AG09309 (cell line): Measurements from ENCODE around the gene BANF1.

Experiments used
- DNase-seq: peaks from one replicate; pipeline ENCODE4 v3.0.0-alpha.2; 2010; ENCODE audit warnings: low read depth
- H3K4me3 ChIP-seq: 2 replicates; pipeline ENCODE4 v1.5.1; 2011; ENCODE audit warnings: mild to moderate bottlenecking, low read depth, low read length, moderate library complexity; ENCODE audit not compliant: control insufficient read depth
- CTCF ChIP-seq: IDR thresholded peaks from 2 replicates; pipeline ENCODE4 v1.5.1; 2011; ENCODE audit warnings: mild to moderate bottlenecking, low read depth, low read length, inconsistent platforms; ENCODE audit not compliant: insufficient read depth, control insufficient read depth; ENCODE audit errors: missing control alignments

BANF1 gene

DNA sequence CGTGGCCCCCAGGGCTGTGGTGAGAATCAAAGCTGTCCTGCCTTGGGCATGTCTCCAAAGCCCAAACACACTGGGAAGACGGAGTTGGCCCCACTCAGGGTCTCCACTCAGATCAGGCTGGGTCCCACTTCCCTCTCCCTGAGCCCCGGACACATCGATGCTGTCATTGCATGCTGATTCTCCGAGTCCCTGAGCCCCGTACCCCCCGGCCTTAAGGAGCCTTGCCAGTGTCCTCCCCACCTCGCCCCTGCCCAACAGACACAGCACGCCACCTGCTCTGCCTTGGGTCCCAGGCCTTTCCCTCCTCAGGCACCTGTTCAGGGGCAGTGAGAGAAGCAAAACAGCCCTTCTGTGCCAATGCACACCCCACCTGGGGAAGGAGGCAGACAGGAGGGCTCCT is 15.0 kb upstream of the BANF1 start:
- DNase-seq: no peak
- no peak overlapping the region for H3K4me3 ChIP-seq
- no peak for TF ChIP-seq CTCF

GRCh38 chr11:65988791-65989592 is 13.3 kb upstream of the BANF1 start:
- peak; percentile 92 for TF ChIP-seq CTCF
- no peak overlapping the region for H3K4me3 ChIP-seq
- DNase-seq: peak; percentile 84

- no peak for TF ChIP-seq CTCF
- no peak overlapping the region for H3K4me3 ChIP-seq
- no peak for DNase-seq
These were observed 10.2 kb upstream of the BANF1 start for GRCh38 chr11:65992056-65992455.

DNA sequence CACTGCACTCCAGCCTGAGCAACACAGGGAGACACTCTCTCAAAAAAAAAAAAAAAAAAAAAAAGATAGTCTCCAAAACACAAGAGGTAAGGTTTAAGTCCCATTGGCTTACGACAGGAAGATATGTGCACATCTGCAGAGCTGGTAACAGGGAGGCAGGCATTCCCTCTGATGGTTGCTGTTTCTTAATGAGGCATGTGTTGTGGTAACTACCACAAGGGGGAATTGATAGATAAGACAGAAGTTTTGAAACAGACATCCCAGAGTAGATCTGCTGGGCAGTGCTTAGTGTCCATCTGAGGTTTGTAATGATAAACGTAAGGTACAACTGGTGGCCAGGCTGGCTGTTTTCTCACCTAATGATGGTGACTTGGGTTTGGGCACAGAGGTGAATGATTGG is 5.0 kb upstream of the BANF1 start:
- no peak overlapping the region for H3K4me3 ChIP-seq
- no peak for TF ChIP-seq CTCF
- no peak for DNase-seq

DNA sequence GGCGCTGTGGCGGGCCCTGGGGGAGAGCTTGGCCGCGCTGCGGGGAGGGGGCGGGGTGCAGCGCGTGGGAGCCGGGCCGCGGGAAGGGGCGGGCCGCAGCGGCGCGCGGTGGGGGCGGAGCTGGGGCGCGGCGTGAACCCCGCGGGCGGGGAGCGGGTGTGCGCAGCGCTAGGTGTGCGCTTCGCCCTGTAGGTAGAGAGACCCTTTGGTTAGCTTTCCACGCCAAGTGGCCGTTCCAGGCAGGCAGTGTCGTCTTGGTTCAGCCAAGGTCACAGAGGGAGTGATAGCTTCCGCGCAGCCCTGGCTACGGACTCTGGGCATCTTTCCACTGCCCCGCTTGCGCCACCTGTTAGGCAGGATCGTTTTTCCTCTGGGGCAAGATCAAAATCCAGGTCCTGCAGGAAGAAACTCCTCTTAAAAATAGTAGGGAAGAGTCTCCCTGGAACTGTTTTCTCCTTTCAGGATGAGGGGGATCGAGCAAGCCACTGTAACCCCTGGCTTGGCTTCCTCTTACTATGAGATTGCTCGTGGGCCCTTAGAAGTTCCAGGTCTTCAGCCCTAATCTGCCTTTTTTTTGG is 434 bp downstream of the BANF1 start:
- no peak for TF ChIP-seq CTCF
- H3K4me3 ChIP-seq: peak overlapping the region; percentile 91
- no peak for DNase-seq

GRCh38 chr11:66003291-66003690 is 988 bp downstream of the BANF1 start:
- H3K4me3 ChIP-seq: peak overlapping the region; percentile 91
- no peak for DNase-seq
- TF ChIP-seq CTCF: no peak
